Glutamatergic neuron (in vitro differentiated cells): ENCODE results near the gene FBXL17. TPM values are rescaled to one million over a fixed set of nuclear protein-coding genes. Genes with fewer than 3 reads are reported as not detected.

ENCODE experiments used
- DNase-seq: peaks from one replicate; pipeline ENCODE4 v3.0.0; 2022
- H3K27ac Mint-ChIP-seq: one replicate; pipeline ENCODE4 v1.8.0; 2020; ENCODE audit warnings: mild to moderate bottlenecking, mixed read lengths, inconsistent platforms; ENCODE audit not compliant: unreplicated experiment
- H3K27me3 Mint-ChIP-seq: one replicate; pipeline ENCODE4 v1.8.0; 2020; ENCODE audit warnings: mild to moderate bottlenecking, moderate library complexity, mixed read lengths, inconsistent platforms; ENCODE audit not compliant: unreplicated experiment
- H3K36me3 Mint-ChIP-seq: one replicate; pipeline ENCODE4 v1.8.0; 2020; ENCODE audit warnings: mild to moderate bottlenecking, mixed read lengths, inconsistent platforms; ENCODE audit not compliant: unreplicated experiment
- H3K4me1 Mint-ChIP-seq: one replicate; pipeline ENCODE4 v1.8.0; 2020; ENCODE audit warnings: mild to moderate bottlenecking, low read depth, mixed read lengths, inconsistent platforms; ENCODE audit not compliant: unreplicated experiment
- H3K4me3 Mint-ChIP-seq: one replicate; pipeline ENCODE4 v1.8.0; 2020; ENCODE audit warnings: mild to moderate bottlenecking, mixed read lengths, inconsistent platforms; ENCODE audit not compliant: unreplicated experiment
- H3K9me3 Mint-ChIP-seq: one replicate; pipeline ENCODE4 v1.8.0; 2020; ENCODE audit warnings: mild to moderate bottlenecking, moderate library complexity, mixed read lengths, inconsistent platforms; ENCODE audit not compliant: unreplicated experiment
- total RNA-seq: library from RNA; stranded (reverse); fragmentation: NEBNext Ultra II Directional; extraction: Animal tissue kit (Norgen Biotek cat#: 25700); gene quantifications from one replicate; pipeline ENCODE4 v1.2.1, GENCODE V29; 2021; ENCODE audit not compliant: unreplicated experiment
- TF ChIP-seq, protein P1 (sequence below): fragments of 200-600 bp; sonication (generic); IDR thresholded peaks from one replicate; pipeline ENCODE4 v1.5.0; 2021; ENCODE audit not compliant: partially characterized antibody, unreplicated experiment

The FBXL17 gene
- total RNA-seq, 1 donor from 2014 or later = 20.3 TPM

DNA sequence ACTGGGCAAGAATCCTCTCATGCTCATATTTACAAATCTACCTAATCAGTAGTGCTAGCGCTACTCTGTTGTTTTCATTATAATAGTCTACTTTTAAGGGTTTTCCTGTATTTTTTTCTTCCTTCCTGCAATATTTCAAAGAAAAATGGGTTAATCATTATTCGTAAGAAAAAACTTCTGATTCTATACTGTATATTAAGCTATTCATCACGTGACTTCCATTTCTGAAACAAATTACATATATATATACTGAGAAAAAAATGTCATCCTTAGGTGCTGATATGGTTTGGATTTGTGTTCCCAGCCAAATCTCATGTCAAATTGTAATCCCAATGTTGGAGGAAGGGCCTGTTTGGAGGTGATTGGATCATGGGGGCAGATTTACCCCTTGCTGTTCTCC, 197.0 kb downstream of the FBXL17 start:
- no peak for DNase-seq
- H3K4me3 Mint-ChIP-seq = no peak overlapping the region
- TF ChIP-seq, protein P1, sequence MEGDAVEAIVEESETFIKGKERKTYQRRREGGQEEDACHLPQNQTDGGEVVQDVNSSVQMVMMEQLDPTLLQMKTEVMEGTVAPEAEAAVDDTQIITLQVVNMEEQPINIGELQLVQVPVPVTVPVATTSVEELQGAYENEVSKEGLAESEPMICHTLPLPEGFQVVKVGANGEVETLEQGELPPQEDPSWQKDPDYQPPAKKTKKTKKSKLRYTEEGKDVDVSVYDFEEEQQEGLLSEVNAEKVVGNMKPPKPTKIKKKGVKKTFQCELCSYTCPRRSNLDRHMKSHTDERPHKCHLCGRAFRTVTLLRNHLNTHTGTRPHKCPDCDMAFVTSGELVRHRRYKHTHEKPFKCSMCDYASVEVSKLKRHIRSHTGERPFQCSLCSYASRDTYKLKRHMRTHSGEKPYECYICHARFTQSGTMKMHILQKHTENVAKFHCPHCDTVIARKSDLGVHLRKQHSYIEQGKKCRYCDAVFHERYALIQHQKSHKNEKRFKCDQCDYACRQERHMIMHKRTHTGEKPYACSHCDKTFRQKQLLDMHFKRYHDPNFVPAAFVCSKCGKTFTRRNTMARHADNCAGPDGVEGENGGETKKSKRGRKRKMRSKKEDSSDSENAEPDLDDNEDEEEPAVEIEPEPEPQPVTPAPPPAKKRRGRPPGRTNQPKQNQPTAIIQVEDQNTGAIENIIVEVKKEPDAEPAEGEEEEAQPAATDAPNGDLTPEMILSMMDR = no peak
- peaks cover 1% of the 10 kb centered on the region for H3K9me3 Mint-ChIP-seq
- no peaks in the 10 kb centered on the region for H3K27me3 Mint-ChIP-seq
- H3K27ac Mint-ChIP-seq = no peak overlapping the region
- H3K36me3 Mint-ChIP-seq = no peaks in the 10 kb centered on the region
- no peaks in the 10 kb centered on the region for H3K4me1 Mint-ChIP-seq

DNA sequence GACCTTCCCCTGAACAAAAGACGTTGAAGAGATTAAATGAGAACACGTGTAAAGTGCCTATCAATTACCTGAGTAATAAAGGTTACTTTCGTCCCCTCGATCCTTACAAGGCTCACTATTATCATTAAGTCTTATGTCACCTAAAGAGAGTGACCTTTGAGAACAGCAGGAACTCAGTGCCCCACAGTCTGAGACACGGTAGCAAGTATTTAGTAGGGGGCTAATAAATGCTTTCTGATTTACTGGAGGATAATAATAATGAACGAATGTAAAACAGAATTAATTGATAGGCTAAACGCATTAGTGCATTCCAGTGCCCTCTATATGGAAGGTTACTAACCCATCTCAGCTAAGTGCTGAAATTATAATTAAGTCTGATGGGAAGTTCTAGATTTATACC, 199.9 kb downstream of the FBXL17 start:
- no peaks in the 10 kb centered on the region for H3K36me3 Mint-ChIP-seq
- H3K27ac Mint-ChIP-seq = no peak overlapping the region
- TF ChIP-seq, protein P1 = no peak
- no peak for DNase-seq
- peaks cover 1% of the 10 kb centered on the region for H3K9me3 Mint-ChIP-seq
- H3K4me1 Mint-ChIP-seq = no peaks in the 10 kb centered on the region
- no peaks in the 10 kb centered on the region for H3K27me3 Mint-ChIP-seq
- H3K4me3 Mint-ChIP-seq = no peak overlapping the region

DNA sequence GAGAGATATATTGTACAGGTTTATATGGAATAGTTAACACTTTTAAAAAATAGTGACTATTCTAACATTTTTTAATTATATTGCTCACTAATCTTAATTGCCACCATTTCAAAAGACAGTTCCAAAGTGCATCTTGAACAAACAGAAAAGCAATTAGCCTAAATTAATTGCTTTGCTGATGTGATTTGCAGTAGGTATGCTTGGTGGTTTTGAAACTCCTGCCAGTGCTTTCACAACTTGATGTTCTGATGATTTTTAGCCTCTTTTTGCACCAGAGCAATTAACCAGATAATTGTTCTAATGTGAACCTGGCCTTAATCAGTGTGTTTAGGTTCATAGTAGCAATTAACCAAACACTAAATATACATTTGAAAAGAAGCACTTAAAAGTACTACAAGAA, 207.6 kb downstream of the FBXL17 start:
- H3K4me3 Mint-ChIP-seq = no peak overlapping the region
- no peaks in the 10 kb centered on the region for H3K4me1 Mint-ChIP-seq
- no peak overlapping the region for H3K27ac Mint-ChIP-seq
- TF ChIP-seq, protein P1 = no peak
- H3K27me3 Mint-ChIP-seq = no peaks in the 10 kb centered on the region
- peaks cover 5% of the 10 kb centered on the region for H3K36me3 Mint-ChIP-seq
- H3K9me3 Mint-ChIP-seq = no peaks in the 10 kb centered on the region
- DNase-seq = no peak

DNA sequence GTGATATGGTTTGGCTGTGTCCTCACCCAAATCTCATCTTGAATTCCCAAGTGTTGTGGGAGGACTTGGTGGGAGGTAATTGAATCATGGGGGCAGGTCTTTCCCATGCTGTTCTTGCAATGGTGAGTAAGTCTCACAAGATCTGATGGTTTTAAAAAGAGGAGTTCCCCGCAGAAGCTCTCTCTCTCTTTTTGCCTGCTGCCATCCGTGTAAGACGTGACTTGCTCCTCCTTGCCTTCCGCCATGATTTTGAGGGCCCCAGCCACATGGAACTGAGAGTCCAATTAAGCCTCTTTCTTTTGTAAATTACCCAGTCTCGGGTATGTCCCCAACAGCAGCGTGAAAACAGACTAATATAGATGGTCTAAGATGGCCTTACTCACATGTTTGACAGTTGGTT, 210.1 kb downstream of the FBXL17 start:
- Mint-ChIP-seq H3K9me3 (no peaks in the 10 kb centered on the region), H3K27ac (no peak overlapping the region)

DNA sequence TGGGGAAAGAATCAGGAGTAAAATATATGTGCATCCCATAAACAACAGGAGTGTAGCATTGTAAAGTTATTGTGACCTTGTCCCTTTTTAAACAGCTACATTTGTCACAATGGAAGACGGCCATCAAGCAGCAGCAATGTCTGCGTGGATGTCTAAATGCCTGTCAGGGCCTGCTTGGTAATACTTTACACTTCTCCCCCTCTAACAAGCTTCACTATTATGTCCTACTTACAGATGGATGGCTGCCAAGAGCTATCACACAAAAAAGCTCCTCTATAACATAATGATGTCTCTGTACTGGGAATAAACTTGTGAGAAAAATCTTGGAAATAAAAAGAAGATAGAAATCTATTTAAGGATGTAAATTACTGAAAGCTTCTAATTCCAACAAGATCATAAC, 213.0 kb downstream of the FBXL17 start:
- H3K27ac Mint-ChIP-seq = no peak overlapping the region
- H3K4me1 Mint-ChIP-seq = no peaks in the 10 kb centered on the region

More for the DNA sequence above, 210.1 kb downstream of the FBXL17 start:
- TF ChIP-seq, protein P1 = no peak
- Mint-ChIP-seq H3K4me3 (no peak overlapping the region), H3K27me3 (no peaks in the 10 kb centered on the region), H3K4me1 (no peaks in the 10 kb centered on the region), H3K36me3 (peaks cover 5% of the 10 kb centered on the region)
- DNase-seq = no peak

More for the DNA sequence above, 213.0 kb downstream of the FBXL17 start:
- H3K9me3 Mint-ChIP-seq = no peaks in the 10 kb centered on the region
- H3K27me3 Mint-ChIP-seq = no peaks in the 10 kb centered on the region
- H3K36me3 Mint-ChIP-seq = peaks cover 5% of the 10 kb centered on the region
- TF ChIP-seq, protein P1 = no peak
- no peak overlapping the region for H3K4me3 Mint-ChIP-seq
- DNase-seq = no peak
